Pancreas (tissue), 10 donors: ENCODE results near the gene DTX4. TPM values are rescaled to one million over a fixed set of nuclear protein-coding genes. Genes with fewer than 3 reads are reported as not detected.

Experiments used
- ATAC-seq, 4 donors: fragments of 200-7000 bp; cut with Tn5 transposase; one replicate each; pipeline versions ENCODE4 v1.8.0 to v1.9.1; 2020; ENCODE audit warnings: mild to moderate bottlenecking in 4 of 4, moderate library complexity in 4 of 4
- DNase-seq, 6 donors: peaks; one replicate each; pipeline ENCODE4 v3.0.0-alpha.2; 2020
- FAIRE-seq: peaks from 2 replicates; lab custom pipeline; 2012; peaks lifted over from hg19 to GRCh38; lab: Jason Lieb, UNC
- H3K27ac ChIP-seq, 4 donors: fragments of 200-600 bp; sonication (generic); 1 replicate in 3 of 4; 2 replicates in 1 of 4; pipeline versions ENCODE4 v1.5.0 to v1.8.0; 2020
- H3K27me3 ChIP-seq, 4 donors: fragments of 200-600 bp; one replicate each; pipeline ENCODE4 v1.8.0; 2021
- H3K36me3 ChIP-seq, 3 donors: fragments of 200-600 bp; sonication (generic) in 1 of 3; one replicate each; pipeline versions ENCODE4 v1.5.0 to v1.8.0; 2020 to 2021
- H3K4me1 ChIP-seq, 3 donors: fragments of 200-600 bp; one replicate each; pipeline ENCODE4 v1.8.0; 2021
- H3K4me3 ChIP-seq, 4 donors: fragments of 200-600 bp; sonication (generic) in 2 of 4; one replicate each; pipeline versions ENCODE4 v1.5.0 to v1.8.0; 2020 to 2021
- H3K9me3 ChIP-seq, 4 donors: fragments of 200-600 bp; one replicate each; pipeline ENCODE4 v1.8.0; 2021
- WGBS, 2 donors: extraction: QIAGEN DNeasy Blood & Tissue Kit; methylation state at CpG; one replicate each; pipeline ENCODE4 v1.1.7; 2013; 5-methylcytosine and 5-hydroxymethylcytosine counted together
- intact Hi-C, 3 donors: fragments of 100-400 bp; cut with DNase I; formaldehyde crosslinking; loops; one replicate each; pipeline versions ENCODE4 v1.11.1 to v1.14.2; 2022
- polyA plus RNA-seq, 2 donors: library from polyadenylated mRNA; stranded (reverse); fragments of 200-250 nt; gene quantifications; one replicate each; pipeline ENCODE4 v1.2.3, GENCODE V29; 2013
- total RNA-seq, 6 donors: library from RNA; stranded (reverse); fragmentation: NEBNext Ultra II Directional in 4 of 6; extraction: Animal tissue kit (Norgen Biotek cat#: 25700) in 4 of 6; gene quantifications; one replicate each; pipeline versions ENCODE4 v1.2.1 to v1.2.4, GENCODE V29; 2021 to 2023
- TF ChIP-seq, protein P1 (sequence below), 4 donors: fragments of 200-600 bp; sonication (generic) in 3 of 4; IDR thresholded peaks; one replicate each; pipeline versions ENCODE4 v1.5.0 to v1.8.0; 2021; ENCODE audit warnings: antibody characterized with exemption in 4 of 4
- donor health status: healthy with polysubstance abuse.
- donor health status: DM: no; HTN: no; CAD: no; lungs with moderate emphysema.
- donor health status: DM: no; HTN: no; CAD: no.
- donor health status: control.
- donor health status: control.
- donor health status: Bipolar disorder and iron deficiency.
- donor health status: DM: yes; HTN: yes; CAD: no.
- donor health status: DM: no; HTN: no; CAD: no.
- donor health status: DM: no; HTN: no; CAD: no.
- donor health status: DM: yes; HTN: yes; CAD: no.

The DTX4 gene
- total and polyA plus RNA-seq, 8 donors: 5.9 to 16.3 (median 8.8) TPM

DNA sequence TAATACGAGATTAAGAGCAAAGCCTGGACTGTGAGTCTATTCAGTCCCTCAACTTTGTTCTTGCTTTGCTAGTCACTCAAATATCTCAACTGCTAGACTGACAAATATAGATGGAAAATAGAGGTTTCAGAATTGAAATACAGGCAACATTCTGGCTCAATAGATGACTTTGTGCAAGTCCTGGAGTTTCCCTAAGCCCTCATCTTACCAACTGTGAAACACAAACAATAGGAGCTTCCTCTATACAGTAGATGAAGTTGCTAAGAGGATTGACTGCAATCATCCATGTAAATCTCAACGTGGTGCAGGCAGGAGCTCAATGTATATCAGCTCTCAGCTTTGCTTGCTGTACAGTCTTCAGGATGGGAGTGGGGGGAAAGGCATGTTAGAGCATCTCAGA lies 47.0 kb downstream of the DTX4 start:
- WGBS, 2 donors: 41 to 50% methylated on average over 2 of the region's 2 CpGs
- H3K36me3 ChIP-seq: no peaks in the 10 kb centered on the region
- ATAC-seq (no peak), DNase-seq (no peak), FAIRE-seq (no peak)
- no peaks in the 10 kb centered on the region for H3K4me1 ChIP-seq
- TF ChIP-seq, protein P1, sequence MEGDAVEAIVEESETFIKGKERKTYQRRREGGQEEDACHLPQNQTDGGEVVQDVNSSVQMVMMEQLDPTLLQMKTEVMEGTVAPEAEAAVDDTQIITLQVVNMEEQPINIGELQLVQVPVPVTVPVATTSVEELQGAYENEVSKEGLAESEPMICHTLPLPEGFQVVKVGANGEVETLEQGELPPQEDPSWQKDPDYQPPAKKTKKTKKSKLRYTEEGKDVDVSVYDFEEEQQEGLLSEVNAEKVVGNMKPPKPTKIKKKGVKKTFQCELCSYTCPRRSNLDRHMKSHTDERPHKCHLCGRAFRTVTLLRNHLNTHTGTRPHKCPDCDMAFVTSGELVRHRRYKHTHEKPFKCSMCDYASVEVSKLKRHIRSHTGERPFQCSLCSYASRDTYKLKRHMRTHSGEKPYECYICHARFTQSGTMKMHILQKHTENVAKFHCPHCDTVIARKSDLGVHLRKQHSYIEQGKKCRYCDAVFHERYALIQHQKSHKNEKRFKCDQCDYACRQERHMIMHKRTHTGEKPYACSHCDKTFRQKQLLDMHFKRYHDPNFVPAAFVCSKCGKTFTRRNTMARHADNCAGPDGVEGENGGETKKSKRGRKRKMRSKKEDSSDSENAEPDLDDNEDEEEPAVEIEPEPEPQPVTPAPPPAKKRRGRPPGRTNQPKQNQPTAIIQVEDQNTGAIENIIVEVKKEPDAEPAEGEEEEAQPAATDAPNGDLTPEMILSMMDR (IDR thresholded peaks at IDR 0.05): no peak
- no peaks in the 10 kb centered on the region for H3K9me3 ChIP-seq
- no peaks in the 10 kb centered on the region for H3K27me3 ChIP-seq
- no peak overlapping the region for H3K4me3 ChIP-seq
- H3K27ac ChIP-seq: no peak overlapping the region
- intact Hi-C loops: no loop called here

DNA sequence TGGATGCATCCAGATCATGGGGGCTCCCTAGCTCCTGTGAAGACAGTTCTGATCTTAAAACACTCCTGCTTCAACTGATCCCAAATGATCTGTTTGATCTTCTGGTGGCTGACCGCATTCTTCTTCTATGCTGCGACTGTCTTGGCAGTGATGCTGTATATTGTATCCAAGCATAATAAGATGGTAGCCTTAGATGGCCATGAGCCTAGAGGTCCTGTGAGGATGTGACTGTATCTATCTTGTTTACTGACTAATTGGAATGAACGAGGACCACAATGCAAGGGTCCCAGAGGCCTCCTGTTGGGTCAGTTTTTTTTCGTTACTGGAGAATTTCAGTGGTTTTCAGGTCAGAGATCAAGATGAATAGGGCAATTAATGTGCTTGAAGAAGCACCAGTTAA lies 47.9 kb downstream of the DTX4 start:
- H3K4me1 ChIP-seq: no peaks in the 10 kb centered on the region
- ATAC-seq: no peak
- H3K9me3 ChIP-seq: no peaks in the 10 kb centered on the region
- H3K27me3 ChIP-seq: no peaks in the 10 kb centered on the region
- H3K36me3 ChIP-seq: no peaks in the 10 kb centered on the region
- TF ChIP-seq, protein P1 (IDR thresholded peaks at IDR 0.05): no peak
- no peak overlapping the region for H3K27ac ChIP-seq
- 73 to 85% methylated on average over 4 of the region's 4 CpGs for WGBS, 2 donors
- no peak overlapping the region for H3K4me3 ChIP-seq
- DNase-seq: no peak
- no peak for FAIRE-seq
- intact Hi-C loops: no loop called here

DNA sequence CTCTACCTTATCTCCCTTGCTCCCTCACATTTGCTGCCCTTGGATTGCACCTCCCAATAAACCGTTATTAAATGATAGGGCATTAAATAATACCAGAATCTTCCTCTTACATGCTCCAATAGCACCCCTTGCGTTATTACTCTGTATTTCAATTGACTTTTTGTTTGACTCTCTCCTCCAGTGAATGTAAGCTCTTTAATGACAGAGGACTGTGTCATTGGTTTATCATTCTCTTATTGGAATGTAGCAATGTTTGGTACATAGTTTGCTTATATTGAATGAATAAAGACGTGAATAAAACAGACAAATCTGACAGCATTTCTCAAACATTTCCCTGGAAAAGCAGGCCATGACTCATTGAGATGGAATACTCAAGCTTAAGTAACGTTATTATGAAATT lies 49.5 kb downstream of the DTX4 start:
- FAIRE-seq (peak; percentile 5), ATAC-seq (no peak), DNase-seq (no peak)
- no peak overlapping the region for H3K4me3 ChIP-seq
- no peaks in the 10 kb centered on the region for H3K4me1 ChIP-seq
- 56 to 74% methylated on average over 4 of the region's 4 CpGs for WGBS, 2 donors
- TF ChIP-seq, protein P1 (IDR thresholded peaks at IDR 0.05): no peak
- no peak overlapping the region for H3K27ac ChIP-seq
- no peaks in the 10 kb centered on the region for H3K9me3 ChIP-seq
- no peaks in the 10 kb centered on the region for H3K36me3 ChIP-seq
- H3K27me3 ChIP-seq: no peaks in the 10 kb centered on the region
- intact Hi-C loops: no loop called here

DNA sequence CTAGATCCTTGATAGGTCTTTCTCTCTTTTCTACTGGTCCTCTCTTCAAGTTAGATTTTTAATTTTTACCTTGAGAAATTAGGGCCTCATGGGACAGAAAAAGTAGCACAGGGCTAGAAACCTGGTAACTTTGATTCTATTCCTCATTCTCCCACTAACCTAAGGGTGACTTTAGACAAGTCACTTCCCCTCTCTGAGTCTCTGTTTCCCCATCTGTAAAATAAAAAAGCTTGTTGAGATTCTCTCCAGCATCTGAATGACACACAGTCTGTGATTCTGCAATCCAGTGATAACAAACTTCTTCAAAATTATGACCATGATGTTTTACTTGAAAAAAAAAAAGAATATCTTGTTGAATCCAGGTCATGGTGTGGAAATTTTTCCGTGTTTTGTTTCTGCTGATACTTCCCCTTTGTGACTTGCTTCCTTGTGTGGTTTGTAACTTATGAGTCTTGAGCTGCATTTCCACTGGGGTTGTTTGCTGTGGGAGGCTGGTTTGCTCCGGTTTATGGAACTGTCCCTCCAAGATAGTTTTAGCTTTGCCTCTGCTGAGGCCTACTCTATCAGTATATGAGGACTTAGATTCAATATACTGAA lies 50.6 kb downstream of the DTX4 start:
- no peak overlapping the region for H3K4me3 ChIP-seq
- TF ChIP-seq, protein P1 (IDR thresholded peaks at IDR 0.05): no peak
- ATAC-seq: peak in 2 of 4 donors; percentile 44 to 55
- no peak overlapping the region for H3K27ac ChIP-seq
- no peaks in the 10 kb centered on the region for H3K36me3 ChIP-seq
- no peak for DNase-seq
- WGBS, 2 donors: 66 to 83% methylated on average over 2 of the region's 2 CpGs
- H3K27me3 ChIP-seq: no peaks in the 10 kb centered on the region
- H3K9me3 ChIP-seq: no peaks in the 10 kb centered on the region
- no peaks in the 10 kb centered on the region for H3K4me1 ChIP-seq
- intact Hi-C loops: no loop called here
- no peak for FAIRE-seq

DNA sequence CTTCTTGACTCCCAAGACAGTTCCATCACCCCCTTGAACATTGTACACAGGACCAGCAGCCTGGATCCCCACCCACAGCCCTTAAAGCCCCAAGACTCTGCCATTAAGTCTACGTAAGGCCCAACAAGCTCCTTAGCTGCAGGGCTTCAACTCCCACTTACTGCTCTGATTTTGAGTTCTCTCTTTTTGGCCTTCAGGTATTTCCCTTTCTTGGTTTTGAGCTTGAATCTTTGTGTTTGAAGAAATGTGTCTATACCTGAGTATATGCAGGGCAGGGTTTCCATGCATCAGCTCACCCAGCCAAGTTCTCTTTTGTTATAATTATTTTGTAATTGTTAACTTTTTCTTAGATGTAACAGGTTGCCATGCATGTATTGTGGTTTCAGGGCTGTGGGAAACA lies 51.2 kb downstream of the DTX4 start:
- Histone ChIP-seq H3K4me1 (no peaks in the 10 kb centered on the region), H3K9me3 (no peaks in the 10 kb centered on the region), H3K27me3 (no peaks in the 10 kb centered on the region), H3K36me3 (no peaks in the 10 kb centered on the region), H3K4me3 (no peak overlapping the region), H3K27ac (peak overlapping the region in 1 of 4 donors; percentile 10)
- WGBS, 2 donors: 95% methylated on average over 1 of the region's 1 CpG
- FAIRE-seq (no peak), ATAC-seq (no peak), DNase-seq (no peak)
- intact Hi-C loops: no loop called here
- TF ChIP-seq, protein P1 (IDR thresholded peaks at IDR 0.05): no peak
